HepG2 (cell line): ENCODE data around the gene HS6ST1. TPM values are rescaled to one million over a fixed set of nuclear protein-coding genes. Genes with fewer than 3 reads are reported as not detected.

Experiments
- EP300 ChIP-seq, 3 experiments: sonication (generic) in 1 of 3; formaldehyde crosslinking in 1 of 3; IDR thresholded peaks; 2 replicates each; pipeline versions ENCODE4 v1.5.1 to v1.6.1; 2011 to 2020; ENCODE audit warnings: low read depth in 2 of 3, low read length in 2 of 3, borderline replicate concordance in 1 of 3, improper control_type of control experiment in 1 of 3, mild to moderate bottlenecking in 1 of 3, missing genetic modification reagents in 1 of 3, moderate library complexity in 1 of 3
- EZH2 ChIP-seq: conservative IDR thresholded peaks from 2 replicates; pipeline ENCODE4 v1.6.1; 2012; ENCODE audit warnings: mild to moderate bottlenecking, low read depth, low read length, moderate library complexity
- FOXO1 ChIP-seq: sonication (generic); formaldehyde crosslinking; IDR thresholded peaks from 2 replicates; pipeline ENCODE4 v1.4.0; 2020; ENCODE audit warnings: missing genetic modification reagents
- MAZ ChIP-seq, 2 experiments: sonication (generic) in 1 of 2; formaldehyde crosslinking in 1 of 2; IDR thresholded peaks; 2 replicates each; pipeline versions ENCODE4 v1.5.0 to v1.6.1; 2012 to 2020; ENCODE audit warnings: low read depth in 2 of 2, mild to moderate bottlenecking in 2 of 2, borderline replicate concordance in 1 of 2, improper control_type of control experiment in 1 of 2, low read length in 1 of 2, missing genetic modification reagents in 1 of 2, moderate library complexity in 1 of 2
- PHF20 ChIP-seq: sonication (generic); formaldehyde crosslinking; IDR thresholded peaks from 2 replicates; pipeline ENCODE4 v1.5.0; 2020; ENCODE audit warnings: mild to moderate bottlenecking, missing genetic modification reagents
- RNF2 ChIP-seq: fragments of 450-650 bp; conservative IDR thresholded peaks from 2 replicates; pipeline ENCODE4 v1.6.1; 2016; ENCODE audit warnings: low read depth
- TEAD3 ChIP-seq: optimal IDR thresholded peaks from 2 replicates; pipeline ENCODE3; 2016; ENCODE audit warnings: borderline replicate concordance
- ZNF124 ChIP-seq: sonication (generic); formaldehyde crosslinking; IDR thresholded peaks from 2 replicates; pipeline ENCODE4 v1.4.0; 2020; ENCODE audit warnings: missing genetic modification reagents
- polyA plus RNA-seq, 8 experiments: library from polyadenylated mRNA; depleted of rRNA in 3 of 8; stranded (reverse) in 7 of 8; unstranded in 1 of 8; fragments of >200 nt; fragmentation: Illumina TruSeq in 4 of 8; extraction: Trizol in 4 of 8; gene quantifications; 2 replicates each; pipeline versions ENCODE4 v1.2.1 to v1.2.3, GENCODE V29; 2011 to 2016; ENCODE audit warnings: low read depth in 4 of 8, missing spikeins in 1 of 8, mixed read lengths in 1 of 8; ENCODE audit not compliant: insufficient read depth in 1 of 8
- total RNA-seq, 5 experiments: library from RNA; depleted of rRNA; stranded (reverse); fragments of >200 nt; fragmentation: Illumina TruSeq; extraction: Trizol; gene quantifications; 2 replicates each; pipeline ENCODE4 v1.2.3, GENCODE V29; 2016; ENCODE audit warnings: low read depth in 1 of 5
- TF ChIP-seq, protein P1 (sequence below), 2 experiments: sonication (generic) in 1 of 2; formaldehyde crosslinking in 1 of 2; IDR thresholded peaks; 2 replicates each; pipeline versions ENCODE4 v1.4.0 to v1.6.1; 2016 to 2020; ENCODE audit warnings: borderline replicate concordance in 1 of 2, low read depth in 1 of 2, mild to moderate bottlenecking in 1 of 2, missing genetic modification reagents in 1 of 2
- TF ChIP-seq, protein P2 (sequence below): sonication (generic); formaldehyde crosslinking; IDR thresholded peaks from 2 replicates; pipeline ENCODE4 v1.4.0; 2020; ENCODE audit warnings: missing genetic modification reagents
- TF ChIP-seq, protein P3 (sequence below): IDR thresholded peaks from 2 replicates; pipeline ENCODE4 v1.4.0; 2020; ENCODE audit warnings: mild to moderate bottlenecking, missing genetic modification reagents

HS6ST1 gene
- total and polyA plus RNA-seq, 2 of the 13 experiments (the other 11 are each of a cell fraction or from before 2014, with no cell fraction given) = 34.5 to 84.6 TPM

DNA sequence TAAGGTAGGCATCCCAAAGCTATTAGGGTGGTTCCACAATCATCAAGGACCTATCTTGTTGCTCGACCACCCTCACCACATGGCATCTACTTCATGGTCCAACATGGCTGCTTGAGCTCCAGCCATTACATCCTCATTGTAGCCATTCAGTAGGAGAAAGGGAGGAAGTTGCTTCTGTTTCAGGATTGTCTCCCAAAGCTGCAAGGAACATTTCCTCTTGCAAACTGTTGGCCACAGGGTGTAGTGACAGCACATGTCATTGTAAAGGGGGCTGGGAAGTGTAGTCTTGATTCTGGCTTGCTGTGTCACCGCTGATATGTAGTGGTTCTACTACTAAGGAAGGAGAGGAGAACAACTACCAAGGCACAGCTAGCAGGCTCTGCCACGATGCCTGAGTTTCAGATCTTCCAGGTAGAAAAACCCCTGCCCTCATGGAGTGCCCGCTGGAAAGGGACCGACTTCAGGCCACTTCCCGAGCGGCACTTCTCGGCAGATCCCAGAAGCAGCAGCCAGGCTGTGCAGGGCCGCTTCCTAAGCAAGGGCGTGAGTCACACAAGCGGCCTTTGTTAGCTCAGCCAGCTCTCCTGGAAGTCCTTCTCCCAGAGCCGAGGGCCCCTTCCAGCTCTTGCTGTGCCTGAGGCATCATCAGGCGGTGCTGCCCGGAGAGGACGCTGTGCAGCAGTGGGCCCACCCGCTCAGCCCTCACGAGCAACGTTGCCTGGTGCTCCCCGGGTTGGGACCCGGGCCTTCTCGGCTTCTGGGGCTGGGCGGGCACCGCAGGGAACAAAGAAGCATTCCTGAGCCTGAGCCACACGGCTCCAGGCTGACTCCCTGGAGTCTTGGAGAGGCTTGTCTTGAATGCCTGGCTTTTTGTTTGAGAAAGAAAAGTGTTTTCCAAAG, 58.2 kb downstream of the HS6ST1 start (continued):
- TF ChIP-seq EP300 (IDR thresholded peaks at IDR 0.05; ENCODE audit: low read depth in 2 of 2, low read length in 2 of 2) = no peak
- TF ChIP-seq EP300 (CRISPR knock-in tag; IDR thresholded peaks at IDR 0.05; ENCODE audit: borderline replicate concordance) = no peak
- no peak for TF ChIP-seq EZH2
- no peak for TF ChIP-seq MAZ (IDR thresholded peaks at IDR 0.05; ENCODE audit: borderline replicate concordance, low read depth, low read length)
- TF ChIP-seq MAZ (CRISPR knock-in tag; IDR thresholded peaks at IDR 0.05; ENCODE audit: low read depth) = 0 out of 2 replicates have a peak, but pooled peaks have one; percentile 53
- TF ChIP-seq, protein P1, sequence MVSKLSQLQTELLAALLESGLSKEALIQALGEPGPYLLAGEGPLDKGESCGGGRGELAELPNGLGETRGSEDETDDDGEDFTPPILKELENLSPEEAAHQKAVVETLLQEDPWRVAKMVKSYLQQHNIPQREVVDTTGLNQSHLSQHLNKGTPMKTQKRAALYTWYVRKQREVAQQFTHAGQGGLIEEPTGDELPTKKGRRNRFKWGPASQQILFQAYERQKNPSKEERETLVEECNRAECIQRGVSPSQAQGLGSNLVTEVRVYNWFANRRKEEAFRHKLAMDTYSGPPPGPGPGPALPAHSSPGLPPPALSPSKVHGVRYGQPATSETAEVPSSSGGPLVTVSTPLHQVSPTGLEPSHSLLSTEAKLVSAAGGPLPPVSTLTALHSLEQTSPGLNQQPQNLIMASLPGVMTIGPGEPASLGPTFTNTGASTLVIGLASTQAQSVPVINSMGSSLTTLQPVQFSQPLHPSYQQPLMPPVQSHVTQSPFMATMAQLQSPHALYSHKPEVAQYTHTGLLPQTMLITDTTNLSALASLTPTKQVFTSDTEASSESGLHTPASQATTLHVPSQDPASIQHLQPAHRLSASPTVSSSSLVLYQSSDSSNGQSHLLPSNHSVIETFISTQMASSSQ (IDR thresholded peaks at IDR 0.05; ENCODE audit: low read depth) = no peak
- TF ChIP-seq, protein P1 (CRISPR knock-in tag; IDR thresholded peaks at IDR 0.05; ENCODE audit: borderline replicate concordance) = peak; percentile 39; the same call in 1 of the 2 replicates
- peak; percentile 78 for TF ChIP-seq FOXO1 (CRISPR knock-in tag)
- peak; percentile 84; the same call in 1 of the 2 replicates for TF ChIP-seq ZNF124
- TF ChIP-seq TEAD3 (CRISPR knock-in tag) = peak; percentile 10
- no peak for TF ChIP-seq RNF2
- TF ChIP-seq PHF20 (CRISPR knock-in tag) = peak; percentile 55
- TF ChIP-seq, protein P2, sequence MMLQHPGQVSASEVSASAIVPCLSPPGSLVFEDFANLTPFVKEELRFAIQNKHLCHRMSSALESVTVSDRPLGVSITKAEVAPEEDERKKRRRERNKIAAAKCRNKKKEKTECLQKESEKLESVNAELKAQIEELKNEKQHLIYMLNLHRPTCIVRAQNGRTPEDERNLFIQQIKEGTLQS (CRISPR knock-in tag) = peak; percentile 49
- TF ChIP-seq, protein P3, sequence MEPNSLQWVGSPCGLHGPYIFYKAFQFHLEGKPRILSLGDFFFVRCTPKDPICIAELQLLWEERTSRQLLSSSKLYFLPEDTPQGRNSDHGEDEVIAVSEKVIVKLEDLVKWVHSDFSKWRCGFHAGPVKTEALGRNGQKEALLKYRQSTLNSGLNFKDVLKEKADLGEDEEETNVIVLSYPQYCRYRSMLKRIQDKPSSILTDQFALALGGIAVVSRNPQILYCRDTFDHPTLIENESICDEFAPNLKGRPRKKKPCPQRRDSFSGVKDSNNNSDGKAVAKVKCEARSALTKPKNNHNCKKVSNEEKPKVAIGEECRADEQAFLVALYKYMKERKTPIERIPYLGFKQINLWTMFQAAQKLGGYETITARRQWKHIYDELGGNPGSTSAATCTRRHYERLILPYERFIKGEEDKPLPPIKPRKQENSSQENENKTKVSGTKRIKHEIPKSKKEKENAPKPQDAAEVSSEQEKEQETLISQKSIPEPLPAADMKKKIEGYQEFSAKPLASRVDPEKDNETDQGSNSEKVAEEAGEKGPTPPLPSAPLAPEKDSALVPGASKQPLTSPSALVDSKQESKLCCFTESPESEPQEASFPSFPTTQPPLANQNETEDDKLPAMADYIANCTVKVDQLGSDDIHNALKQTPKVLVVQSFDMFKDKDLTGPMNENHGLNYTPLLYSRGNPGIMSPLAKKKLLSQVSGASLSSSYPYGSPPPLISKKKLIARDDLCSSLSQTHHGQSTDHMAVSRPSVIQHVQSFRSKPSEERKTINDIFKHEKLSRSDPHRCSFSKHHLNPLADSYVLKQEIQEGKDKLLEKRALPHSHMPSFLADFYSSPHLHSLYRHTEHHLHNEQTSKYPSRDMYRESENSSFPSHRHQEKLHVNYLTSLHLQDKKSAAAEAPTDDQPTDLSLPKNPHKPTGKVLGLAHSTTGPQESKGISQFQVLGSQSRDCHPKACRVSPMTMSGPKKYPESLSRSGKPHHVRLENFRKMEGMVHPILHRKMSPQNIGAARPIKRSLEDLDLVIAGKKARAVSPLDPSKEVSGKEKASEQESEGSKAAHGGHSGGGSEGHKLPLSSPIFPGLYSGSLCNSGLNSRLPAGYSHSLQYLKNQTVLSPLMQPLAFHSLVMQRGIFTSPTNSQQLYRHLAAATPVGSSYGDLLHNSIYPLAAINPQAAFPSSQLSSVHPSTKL (CRISPR knock-in tag) = peak; percentile 33; the same call in 1 of the 2 replicates
